Endothelial cell of umbilical vein (primary cell): ENCODE results near the gene ATOX1. TPM values are rescaled to one million over a fixed set of nuclear protein-coding genes. Genes with fewer than 3 reads are reported as not detected.

Source experiments
- BruUV-seq: library from RNA; stranded (reverse); fragments of 400-500 nt; replicated peaks from 2 replicates; lab custom pipeline; 2021; lab: Mats Ljungman, UMichigan
- CTCF ChIA-PET: fragments of 300-600, 350-600 bp; sonication (Branson Sonifier 250); formaldehyde crosslinking; loops from one replicate; lab custom pipeline; 2021; ENCODE audit warnings: antibody characterized with exemption, inconsistent platforms; lab: Charles Lee
- POLR2A ChIA-PET: fragments of 300-600, 350-600 bp; sonication (Branson Sonifier 250); formaldehyde crosslinking; loops from one replicate; lab custom pipeline; 2021; ENCODE audit warnings: antibody characterized with exemption, inconsistent platforms; lab: Charles Lee
- DNase-seq: peaks from one replicate; pipeline ENCODE4 v3.0.0-alpha.2; 2011; ENCODE audit warnings: low read depth, low spot score
- FAIRE-seq: peaks from 2 replicates; lab custom pipeline; 2011; peaks lifted over from hg19 to GRCh38; lab: Jason Lieb, UNC
- H2AFZ ChIP-seq: 2 replicates; pipeline ENCODE4 v1.6.0; 2012; ENCODE audit warnings: low read depth, low read length, control low read depth, inconsistent platforms
- H3K27ac ChIP-seq: 2 replicates; pipeline ENCODE4 v1.5.1; 2011; ENCODE audit warnings: low read depth, mild to moderate bottlenecking, control low read depth, low read length, moderate library complexity; ENCODE audit not compliant: insufficient read depth
- H3K27me3 ChIP-seq, 2 experiments: 2 replicates each; pipeline versions ENCODE4 v1.6.0 to v1.6.1; 2011; ENCODE audit warnings: low read length in 2 of 2, mixed read lengths in 1 of 2; ENCODE audit not compliant: control insufficient read depth in 2 of 2, insufficient read depth in 2 of 2
- H3K36me3 ChIP-seq, 2 experiments: 2 replicates in 1 of 2; 3 replicates in 1 of 2; pipeline ENCODE4 v1.5.1; 2011; ENCODE audit warnings: low read length in 2 of 2, mild to moderate bottlenecking in 1 of 2, moderate library complexity in 1 of 2; ENCODE audit not compliant: control insufficient read depth in 2 of 2, insufficient read depth in 2 of 2; ENCODE audit errors: extremely low read depth in 1 of 2
- H3K4me1 ChIP-seq: 3 replicates; pipeline ENCODE4 v1.5.1; 2011; ENCODE audit warnings: mild to moderate bottlenecking, low read length; ENCODE audit not compliant: control insufficient read depth, insufficient read depth; ENCODE audit errors: extremely low read depth
- H3K4me2 ChIP-seq: 2 replicates; pipeline ENCODE4 v1.6.1; 2011; ENCODE audit warnings: low read length, control low read depth, mixed read lengths; ENCODE audit not compliant: insufficient read depth
- H3K4me3 ChIP-seq, 3 experiments: fragments of 200-600 bp in 1 of 3; sonication (generic), shearing (Covaris generic) in 1 of 3; replicated peaks in 1 of 3; 2 replicates each; pipeline ENCODE4 v1.5.1; 2011 to 2016; ENCODE audit warnings: control low read depth in 3 of 3, low read length in 3 of 3, mild to moderate bottlenecking in 2 of 3, inconsistent platforms in 1 of 3, low read depth in 1 of 3, moderate library complexity in 1 of 3; ENCODE audit not compliant: insufficient read depth in 1 of 3
- H3K79me2 ChIP-seq: 2 replicates; pipeline ENCODE4 v1.6.0; 2012; ENCODE audit warnings: low read length, inconsistent platforms; ENCODE audit not compliant: control insufficient read depth, insufficient read depth
- H3K9ac ChIP-seq: replicated peaks from 2 replicates; pipeline ENCODE3; 2011; ENCODE audit warnings: low read length, control low read depth; ENCODE audit not compliant: insufficient read depth; ENCODE audit errors: extremely low read depth
- H3K9me1 ChIP-seq: replicated peaks from 3 replicates; pipeline ENCODE4 v1.6.0; 2011; ENCODE audit warnings: mild to moderate bottlenecking, low read length; ENCODE audit not compliant: control insufficient read depth, insufficient read depth; ENCODE audit errors: extremely low read depth
- H3K9me3 ChIP-seq: replicated peaks from 2 replicates; pipeline ENCODE4 v1.5.1; 2012; ENCODE audit warnings: low read length, inconsistent platforms; ENCODE audit not compliant: control insufficient read depth, insufficient read depth
- H4K20me1 ChIP-seq: replicated peaks from 2 replicates; pipeline ENCODE3; 2011; ENCODE audit warnings: mild to moderate bottlenecking, low read length; ENCODE audit not compliant: control insufficient read depth, insufficient read depth; ENCODE audit errors: extremely low read depth
- CTCF ChIP-seq, 2 donors: IDR thresholded peaks; 1 replicate in 1 of 2; 2 replicates in 1 of 2; pipeline ENCODE4 v1.5.1; 2011; ENCODE audit warnings: low read length in 2 of 2, mild to moderate bottlenecking in 2 of 2, moderate library complexity in 2 of 2, control low read depth in 1 of 2, inconsistent platforms in 1 of 2, low read depth in 1 of 2; ENCODE audit not compliant: insufficient read depth in 1 of 2; ENCODE audit errors: extremely low read depth in 1 of 2
- EZH2 ChIP-seq: IDR thresholded peaks from 2 replicates; pipeline ENCODE4 v1.6.1; 2012; ENCODE audit warnings: borderline replicate concordance, low read depth, mild to moderate bottlenecking, moderate library complexity, low read length, inconsistent platforms; ENCODE audit not compliant: severe bottlenecking
- FOS ChIP-seq: IDR thresholded peaks from 2 replicates; pipeline ENCODE4 v1.6.1; 2011; ENCODE audit warnings: mild to moderate bottlenecking, low read length, moderate library complexity, borderline replicate concordance; ENCODE audit not compliant: insufficient read depth
- GATA2 ChIP-seq: IDR thresholded peaks from 2 replicates; pipeline ENCODE4 v1.7.0; 2011; ENCODE audit warnings: low read depth, mild to moderate bottlenecking, moderate library complexity, mixed read lengths, low read length; ENCODE audit not compliant: insufficient read length, insufficient read depth
- JUN ChIP-seq: IDR thresholded peaks from 2 replicates; pipeline ENCODE4 v1.6.1; 2011; ENCODE audit warnings: borderline replicate concordance, low read depth; ENCODE audit not compliant: insufficient read length, insufficient read depth
- MYC ChIP-seq: IDR thresholded peaks from one replicate; pipeline ENCODE4 v1.6.1; 2011; ENCODE audit warnings: mild to moderate bottlenecking, low read depth, low read length
- POLR2A ChIP-seq: IDR thresholded peaks from 2 replicates; pipeline ENCODE4 v1.6.1; 2012; ENCODE audit warnings: low read depth, mild to moderate bottlenecking, control low read depth, low read length
- POLR2AphosphoS5 ChIP-seq: IDR thresholded peaks from 2 replicates; pipeline ENCODE4 v1.6.1; 2012; ENCODE audit warnings: low read depth, mild to moderate bottlenecking, control low read depth, low read length, moderate library complexity; ENCODE audit not compliant: insufficient read depth
- dilution Hi-C: fragments of 300-500 bp; cut with MboI; formaldehyde crosslinking; loops from one replicate; pipeline ENCODE4 v1.15.0; 2019; ENCODE audit warnings: low sequenced_read_pairs; ENCODE audit not compliant: extremely low pct_ligation_motif_present
- intact Hi-C: fragments of 100-400 bp; cut with micrococcal nuclease; formaldehyde crosslinking; loops from one replicate; pipeline ENCODE4 v1.10.0; 2022
- polyA plus RNA-seq, 4 experiments: library from polyadenylated mRNA; depleted of rRNA in 3 of 4; stranded (reverse) in 3 of 4; unstranded in 1 of 4; fragments of >200 nt; gene quantifications; 2 replicates each; pipeline versions ENCODE4 v1.2.1 to v1.2.3, GENCODE V29; 2011 to 2012; ENCODE audit warnings: missing spikeins in 1 of 4
- total RNA-seq: library from RNA; stranded (reverse); gene quantifications from 2 replicates; pipeline ENCODE4 v1.2.3, GENCODE V29; 2021
- TF ChIP-seq, protein P1 (sequence below): IDR thresholded peaks from 2 replicates; pipeline ENCODE4 v1.6.1; 2011; ENCODE audit not compliant: insufficient read depth, insufficient read length

The ATOX1 gene
- total and polyA plus RNA-seq, 2 donors (not counting 3 experiments of a cell fraction or from before 2014, with no cell fraction given), result 113 to 292 TPM

DNA sequence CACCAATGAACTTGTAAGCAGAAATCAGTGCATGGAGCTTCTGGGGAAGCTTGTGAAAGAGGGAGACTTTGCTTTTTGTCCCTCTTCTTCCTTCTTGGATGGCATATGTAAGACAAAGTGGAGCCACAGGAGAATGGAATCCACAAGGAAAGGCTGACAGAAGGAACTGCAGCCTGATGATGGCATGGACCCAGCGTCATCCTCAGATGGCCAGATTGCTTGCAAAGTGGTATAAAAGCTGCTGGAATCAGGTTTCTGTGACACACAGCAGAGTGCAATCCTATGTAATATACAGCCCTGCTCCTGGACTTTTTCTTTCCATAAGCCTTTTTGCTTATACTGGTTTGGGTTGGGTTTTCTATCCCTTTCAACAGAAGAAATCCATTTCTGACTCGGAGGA is 40.3 kb downstream of the ATOX1 start:
- Histone ChIP-seq H3K4me1 (no peaks in the 10 kb centered on the region), H3K9ac (no peak overlapping the region), H3K9me3 (no peaks in the 10 kb centered on the region), H2AFZ (no peak overlapping the region), H4K20me1 (no peaks in the 10 kb centered on the region), H3K27ac (no peak overlapping the region), H3K4me3 (no peak overlapping the region), H3K36me3 (no peaks in the 10 kb centered on the region), H3K79me2 (no peaks in the 10 kb centered on the region), H3K9me1 (no peaks in the 10 kb centered on the region), H3K27me3 (no peaks in the 10 kb centered on the region), H3K4me2 (no peak overlapping the region)
- CTCF ChIA-PET, result interaction anchor here (1.0 to 9.5 kb wide), 13 partner anchors 9 to 66 kb away, joined by 3 to 173 read pairs (median 6); partner anchors contain the start of gene SPARC
- FAIRE-seq (no peak), DNase-seq (no peak)
- POLR2A ChIA-PET, result interaction anchor here (0.6 to 1.4 kb wide), 2 partner anchors 19 to 31 kb away, joined by 3 read pairs; partner anchors contain the start of gene SPARC
- intact Hi-C loops, result no loop called here
- no TSS peak for BruUV-seq
- TF ChIP-seq MYC (no peak), POLR2A (no peak), POLR2AphosphoS5 (no peak), CTCF (IDR thresholded peaks at IDR 0.05; ENCODE audit: extremely low read depth in 1 of 2, insufficient read depth in 1 of 2, low read depth in 1 of 2, low read length in 2 of 2) (no peak), GATA2 (no peak), JUN (no peak), EZH2 (no peak), FOS (no peak)
- TF ChIP-seq, protein P1, sequence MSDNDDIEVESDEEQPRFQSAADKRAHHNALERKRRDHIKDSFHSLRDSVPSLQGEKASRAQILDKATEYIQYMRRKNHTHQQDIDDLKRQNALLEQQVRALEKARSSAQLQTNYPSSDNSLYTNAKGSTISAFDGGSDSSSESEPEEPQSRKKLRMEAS, result no peak
- dilution Hi-C loops, result no loop called here
